DND-41 (cell line): ENCODE data around the gene LRRC42.

Experiments used
- ATAC-seq: fragments of 200-7000 bp; cut with Tn5 transposase; 3 replicates; pipeline ENCODE4 v1.9.1; 2021; ENCODE audit warnings: low read depth; ENCODE audit not compliant: insufficient read depth
- DNase-seq: peaks from one replicate; pipeline ENCODE4 v3.0.0-alpha.2; 2020
- H2AFZ ChIP-seq: 2 replicates; pipeline ENCODE4 v1.6.0; 2012; ENCODE audit warnings: low read depth, low read length
- H3K27ac ChIP-seq: 2 replicates; pipeline ENCODE4 v1.5.1; 2012; ENCODE audit warnings: low read length, inconsistent platforms
- H3K27me3 ChIP-seq: fragments of 200-600 bp; sonication (generic); 2 replicates; pipeline ENCODE4 v1.6.0; 2012; ENCODE audit warnings: low read length, mild to moderate bottlenecking, inconsistent platforms; ENCODE audit not compliant: insufficient read depth, poor library complexity
- H3K36me3 ChIP-seq: 2 replicates; pipeline ENCODE4 v1.5.1; 2012; ENCODE audit warnings: low read length, inconsistent platforms; ENCODE audit not compliant: insufficient read depth
- H3K4me1 ChIP-seq: 2 replicates; pipeline ENCODE4 v1.5.1; 2012; ENCODE audit warnings: mild to moderate bottlenecking, low read length; ENCODE audit not compliant: insufficient read depth
- H3K4me2 ChIP-seq: 2 replicates; pipeline ENCODE4 v1.6.0; 2012; ENCODE audit warnings: mild to moderate bottlenecking, moderate library complexity, low read length, inconsistent platforms; ENCODE audit not compliant: insufficient read depth
- H3K4me3 ChIP-seq, 2 experiments: fragments of 200-600 bp in 1 of 2; shearing (Covaris generic) in 1 of 2; 2 replicates each; pipeline ENCODE4 v1.5.1; 2012 to 2016; ENCODE audit warnings: inconsistent platforms in 2 of 2, low read length in 2 of 2, mild to moderate bottlenecking in 2 of 2, low read depth in 1 of 2, moderate library complexity in 1 of 2
- H3K79me2 ChIP-seq: 2 replicates; pipeline ENCODE4 v1.6.0; 2012; ENCODE audit warnings: low read length, inconsistent platforms; ENCODE audit not compliant: insufficient read depth
- H3K9ac ChIP-seq: 2 replicates; pipeline ENCODE4 v1.6.0; 2012; ENCODE audit warnings: low read depth, mild to moderate bottlenecking, inconsistent platforms, low read length, moderate library complexity
- H3K9me3 ChIP-seq: 2 replicates; pipeline ENCODE4 v1.5.1; 2012; ENCODE audit warnings: low read length, moderate library complexity, mild to moderate bottlenecking, inconsistent platforms; ENCODE audit not compliant: insufficient read depth, severe bottlenecking
- H4K20me1 ChIP-seq: 2 replicates; pipeline ENCODE4 v1.6.0; 2012; ENCODE audit warnings: low read length; ENCODE audit not compliant: insufficient read depth
- EZH2 ChIP-seq: IDR thresholded peaks from 3 replicates; pipeline ENCODE4 v1.6.1; 2012; ENCODE audit warnings: borderline replicate concordance, low read depth, mild to moderate bottlenecking, moderate library complexity, low read length, inconsistent platforms; ENCODE audit not compliant: severe bottlenecking
- TF ChIP-seq, protein P1 (sequence below): IDR thresholded peaks from 2 replicates; pipeline ENCODE4 v1.5.1; 2012; ENCODE audit warnings: borderline replicate concordance, low read length, moderate library complexity, mild to moderate bottlenecking; ENCODE audit not compliant: poor library complexity, severe bottlenecking; ENCODE audit errors: extremely low read depth

LRRC42 gene

DNA sequence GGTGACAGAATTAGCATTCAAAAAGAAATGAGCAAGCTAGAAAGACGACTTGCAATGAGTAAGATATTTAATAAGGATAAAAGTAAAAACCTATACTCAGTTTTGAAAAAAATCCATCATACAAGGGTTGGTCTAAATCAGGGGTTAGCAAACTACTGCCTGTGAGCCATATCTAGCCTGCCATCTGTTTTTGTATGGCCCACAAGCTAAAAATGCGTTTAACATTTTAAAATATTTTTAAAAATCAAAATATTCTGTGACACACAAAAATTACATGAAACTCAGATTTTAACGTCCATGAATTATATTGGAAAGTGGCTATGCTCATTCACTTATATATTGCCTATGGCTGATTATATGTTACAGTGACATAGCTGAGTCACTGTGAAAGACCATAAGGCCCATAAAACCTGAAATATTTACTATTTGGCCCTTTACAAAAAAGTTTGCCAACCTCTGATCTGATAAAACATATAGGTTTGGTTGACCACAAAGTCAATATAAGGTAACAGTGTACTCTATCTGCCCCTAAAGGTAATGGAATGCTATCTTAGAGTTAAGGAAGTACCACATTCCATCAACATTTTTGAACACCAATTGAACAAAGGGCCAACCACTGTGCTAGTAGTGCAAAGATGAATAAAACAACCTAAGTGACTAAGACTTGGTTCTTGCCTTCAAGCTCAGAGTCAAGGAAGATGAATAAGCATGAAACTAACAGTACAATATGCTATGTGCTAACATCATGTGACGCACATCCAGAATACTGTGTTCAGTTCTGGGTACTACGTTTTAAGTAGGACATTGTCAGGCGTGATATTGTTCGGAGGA lies 3.8 kb upstream of the LRRC42 start:
- DNase-seq, result no peak
- no peaks in the 10 kb centered on the region for H3K27me3 ChIP-seq
- H4K20me1 ChIP-seq, result peaks cover 4% of the 10 kb centered on the region; the same call in 1 of the 2 replicates
- H3K9ac ChIP-seq, result no peak overlapping the region
- H3K79me2 ChIP-seq, result peaks cover 82% of the 10 kb centered on the region
- peaks cover 46% of the 10 kb centered on the region for H3K4me1 ChIP-seq
- H3K4me3 ChIP-seq, result no peak overlapping the region
- peak overlapping the region; percentile 3; the same call in 1 of the 2 replicates for H3K27ac ChIP-seq
- H3K4me2 ChIP-seq, result peak overlapping the region; percentile 98
- no peak for ATAC-seq
- peaks cover 23% of the 10 kb centered on the region for H3K36me3 ChIP-seq
- no peaks in the 10 kb centered on the region for H3K9me3 ChIP-seq
- no peak overlapping the region for H2AFZ ChIP-seq
- TF ChIP-seq, protein P1, sequence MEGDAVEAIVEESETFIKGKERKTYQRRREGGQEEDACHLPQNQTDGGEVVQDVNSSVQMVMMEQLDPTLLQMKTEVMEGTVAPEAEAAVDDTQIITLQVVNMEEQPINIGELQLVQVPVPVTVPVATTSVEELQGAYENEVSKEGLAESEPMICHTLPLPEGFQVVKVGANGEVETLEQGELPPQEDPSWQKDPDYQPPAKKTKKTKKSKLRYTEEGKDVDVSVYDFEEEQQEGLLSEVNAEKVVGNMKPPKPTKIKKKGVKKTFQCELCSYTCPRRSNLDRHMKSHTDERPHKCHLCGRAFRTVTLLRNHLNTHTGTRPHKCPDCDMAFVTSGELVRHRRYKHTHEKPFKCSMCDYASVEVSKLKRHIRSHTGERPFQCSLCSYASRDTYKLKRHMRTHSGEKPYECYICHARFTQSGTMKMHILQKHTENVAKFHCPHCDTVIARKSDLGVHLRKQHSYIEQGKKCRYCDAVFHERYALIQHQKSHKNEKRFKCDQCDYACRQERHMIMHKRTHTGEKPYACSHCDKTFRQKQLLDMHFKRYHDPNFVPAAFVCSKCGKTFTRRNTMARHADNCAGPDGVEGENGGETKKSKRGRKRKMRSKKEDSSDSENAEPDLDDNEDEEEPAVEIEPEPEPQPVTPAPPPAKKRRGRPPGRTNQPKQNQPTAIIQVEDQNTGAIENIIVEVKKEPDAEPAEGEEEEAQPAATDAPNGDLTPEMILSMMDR, result no peak
- no peak for TF ChIP-seq EZH2

DNA sequence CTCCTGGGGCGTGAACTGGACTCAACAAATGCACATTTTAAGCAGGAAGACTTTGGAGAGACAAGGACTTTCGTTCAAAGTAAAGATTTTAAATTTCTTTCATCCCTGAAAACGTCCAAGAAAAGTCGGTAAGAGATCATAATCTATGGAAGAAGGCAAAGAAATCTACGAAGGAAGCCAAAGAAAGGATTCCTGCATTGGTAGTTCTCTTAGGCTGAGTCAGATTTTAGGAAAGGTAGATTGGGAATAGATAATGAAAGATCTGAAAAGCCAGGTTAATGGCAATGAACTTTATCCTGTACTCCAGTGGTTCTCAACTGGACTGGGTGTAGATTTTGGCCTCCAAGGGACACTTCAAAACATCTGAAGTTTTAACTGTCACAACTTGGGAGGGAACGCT lies 3.1 kb upstream of the LRRC42 start:
- H4K20me1 ChIP-seq, result peaks cover 6% of the 10 kb centered on the region; the same call in 1 of the 2 replicates
- H3K9me3 ChIP-seq, result no peaks in the 10 kb centered on the region
- H3K36me3 ChIP-seq, result peaks cover 17% of the 10 kb centered on the region
- no peak overlapping the region for H2AFZ ChIP-seq
- no peak for ATAC-seq
- H3K4me2 ChIP-seq, result peak overlapping the region; percentile 98
- peaks cover 54% of the 10 kb centered on the region for H3K4me1 ChIP-seq
- no peak overlapping the region for H3K27ac ChIP-seq
- no peaks in the 10 kb centered on the region for H3K27me3 ChIP-seq
- no peak for DNase-seq
- H3K4me3 ChIP-seq, result 0 out of 4 replicates have a peak overlapping the region, but pooled peaks of 1 of the 2 experiments have one; percentile 2
- no peak for TF ChIP-seq EZH2
- TF ChIP-seq, protein P1, result no peak
- 0 out of 2 replicates have a peak overlapping the region, but pooled peaks have one; percentile 77 for H3K9ac ChIP-seq
- peaks cover 83% of the 10 kb centered on the region for H3K79me2 ChIP-seq

DNA sequence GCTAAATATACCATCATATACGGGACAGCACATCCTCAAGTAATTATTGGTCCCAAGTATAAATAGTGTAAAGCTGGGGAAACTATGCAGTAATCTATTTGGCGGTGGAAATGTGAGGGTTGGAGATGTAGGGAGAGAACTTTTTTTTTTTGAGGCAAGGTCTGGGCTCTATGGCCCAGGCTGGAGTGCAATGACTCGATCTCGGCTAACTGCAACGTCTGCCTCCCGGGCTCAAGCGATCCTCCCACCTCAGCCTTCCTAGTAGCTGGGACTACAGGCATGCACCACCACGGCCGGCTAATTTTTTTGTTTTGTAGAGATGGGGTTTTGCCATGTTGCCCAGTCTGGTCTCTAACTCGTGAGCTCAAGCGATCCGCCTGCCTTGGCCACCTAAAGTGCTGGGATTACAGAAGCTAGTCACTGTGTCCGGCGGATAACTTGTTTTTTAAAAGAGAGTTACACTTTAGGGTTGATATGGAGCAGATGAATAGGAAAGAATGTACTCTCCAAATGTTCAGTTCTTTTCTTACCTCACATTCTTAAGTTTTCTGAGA lies 2.6 kb upstream of the LRRC42 start:
- Histone ChIP-seq H2AFZ (no peak overlapping the region), H3K4me1 (peaks cover 58% of the 10 kb centered on the region), H3K27ac (peak overlapping the region; percentile 4; the same call in 1 of the 2 replicates), H3K4me2 (peak overlapping the region; percentile 98), H3K4me3 (peak overlapping the region in 1 of 2 experiments; percentile 71; a peak in 2 of 4 replicates), H3K36me3 (peaks cover 13% of the 10 kb centered on the region), H3K27me3 (no peaks in the 10 kb centered on the region), H3K9ac (peak overlapping the region; percentile 77), H4K20me1 (peaks cover 6% of the 10 kb centered on the region; the same call in 1 of the 2 replicates), H3K9me3 (no peaks in the 10 kb centered on the region), H3K79me2 (peaks cover 83% of the 10 kb centered on the region)
- DNase-seq (no peak), ATAC-seq (no peak)
- TF ChIP-seq EZH2, result no peak
- TF ChIP-seq, protein P1, result no peak
